ENCODE results near the gene MRE11.

DNA sequence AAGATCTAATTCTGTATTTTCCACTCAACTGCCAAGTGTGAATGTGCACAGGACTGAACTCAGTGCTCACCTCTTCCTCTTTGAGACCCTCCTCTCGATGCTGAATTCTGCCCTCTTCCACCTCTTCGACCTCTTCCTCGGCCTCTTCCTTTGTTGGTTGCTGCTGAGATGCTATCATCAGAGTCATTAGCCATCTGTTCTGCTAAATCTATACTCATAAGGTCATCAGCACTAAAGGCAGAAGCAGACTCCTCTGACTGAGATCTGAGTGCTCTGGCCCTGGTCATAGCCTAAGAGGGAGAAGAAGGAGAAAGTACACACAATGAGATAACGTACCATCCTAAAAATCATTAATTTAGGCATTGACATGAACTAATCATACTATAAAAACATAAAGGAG, 46.5 kb downstream of the MRE11 start:
- TF ChIP-seq CTCF (IDR thresholded peaks at IDR 0.05; ENCODE audit: insufficient read depth, low read depth, low read length): no peak
- no peak for TF ChIP-seq EZH2 (IDR thresholded peaks at IDR 0.05; ENCODE audit: insufficient read depth, low read length)
